HUES6 (cell line): ENCODE data around the gene FGFRL1.

Experiments
- H3K27ac ChIP-seq: 2 replicates; pipeline ENCODE4 v1.7.0; 2013; ENCODE audit warnings: low read depth, mild to moderate bottlenecking, low read length, inconsistent platforms
- H3K27me3 ChIP-seq: 2 replicates; pipeline ENCODE4 v1.6.1; 2013; ENCODE audit warnings: low read length; ENCODE audit not compliant: control insufficient read depth, insufficient read depth
- H3K36me3 ChIP-seq: 2 replicates; pipeline ENCODE4 v1.6.1; 2013; ENCODE audit warnings: low read length; ENCODE audit not compliant: control insufficient read depth, insufficient read depth
- H3K4me1 ChIP-seq: 2 replicates; pipeline ENCODE4 v1.6.1; 2013; ENCODE audit warnings: low read length; ENCODE audit not compliant: control insufficient read depth, insufficient read depth
- H3K4me3 ChIP-seq: 2 replicates; pipeline ENCODE4 v1.5.1; 2013; ENCODE audit warnings: low read depth, low read length
- H3K9ac ChIP-seq: one replicate; pipeline ENCODE4 v1.6.1; 2013; ENCODE audit warnings: mild to moderate bottlenecking, low read length
- H3K9me3 ChIP-seq: 2 replicates; pipeline ENCODE4 v1.6.1; 2013; ENCODE audit warnings: low read depth, low read length; ENCODE audit not compliant: control insufficient read depth, insufficient read depth

Gene FGFRL1

GRCh38 chr4:1015179-1015578, 3.8 kb downstream of the FGFRL1 start:
- Histone ChIP-seq H3K9me3 (no peaks in the 10 kb centered on the region), H3K27ac (no peak overlapping the region; the same call in 1 of the 2 replicates), H3K9ac (no peak overlapping the region), H3K4me1 (peaks cover 34% of the 10 kb centered on the region), H3K36me3 (no peaks in the 10 kb centered on the region), H3K27me3 (peaks cover 30% of the 10 kb centered on the region), H3K4me3 (no peak overlapping the region)

- Histone ChIP-seq H3K36me3 (no peaks in the 10 kb centered on the region), H3K27me3 (peaks cover 25% of the 10 kb centered on the region), H3K4me1 (peaks cover 29% of the 10 kb centered on the region), H3K27ac (no peak overlapping the region), H3K4me3 (no peak overlapping the region), H3K9ac (no peak overlapping the region), H3K9me3 (no peaks in the 10 kb centered on the region)
These were observed 4.3 kb downstream of the FGFRL1 start for GRCh38 chr4:1015746-1016145.

GRCh38 chr4:1017211-1017610, 5.8 kb downstream of the FGFRL1 start:
- peaks cover 21% of the 10 kb centered on the region for H3K27me3 ChIP-seq
- H3K9me3 ChIP-seq, result no peaks in the 10 kb centered on the region
- H3K36me3 ChIP-seq, result no peaks in the 10 kb centered on the region
- peaks cover 27% of the 10 kb centered on the region for H3K4me1 ChIP-seq
- H3K4me3 ChIP-seq, result no peak overlapping the region
- H3K9ac ChIP-seq, result no peak overlapping the region
- H3K27ac ChIP-seq, result no peak overlapping the region

GRCh38 chr4:1017706-1018105, 6.3 kb downstream of the FGFRL1 start:
- Histone ChIP-seq H3K9me3 (no peaks in the 10 kb centered on the region), H3K27ac (no peak overlapping the region), H3K36me3 (no peaks in the 10 kb centered on the region), H3K9ac (no peak overlapping the region), H3K27me3 (peaks cover 18% of the 10 kb centered on the region), H3K4me3 (no peak overlapping the region), H3K4me1 (peaks cover 27% of the 10 kb centered on the region)

DNA sequence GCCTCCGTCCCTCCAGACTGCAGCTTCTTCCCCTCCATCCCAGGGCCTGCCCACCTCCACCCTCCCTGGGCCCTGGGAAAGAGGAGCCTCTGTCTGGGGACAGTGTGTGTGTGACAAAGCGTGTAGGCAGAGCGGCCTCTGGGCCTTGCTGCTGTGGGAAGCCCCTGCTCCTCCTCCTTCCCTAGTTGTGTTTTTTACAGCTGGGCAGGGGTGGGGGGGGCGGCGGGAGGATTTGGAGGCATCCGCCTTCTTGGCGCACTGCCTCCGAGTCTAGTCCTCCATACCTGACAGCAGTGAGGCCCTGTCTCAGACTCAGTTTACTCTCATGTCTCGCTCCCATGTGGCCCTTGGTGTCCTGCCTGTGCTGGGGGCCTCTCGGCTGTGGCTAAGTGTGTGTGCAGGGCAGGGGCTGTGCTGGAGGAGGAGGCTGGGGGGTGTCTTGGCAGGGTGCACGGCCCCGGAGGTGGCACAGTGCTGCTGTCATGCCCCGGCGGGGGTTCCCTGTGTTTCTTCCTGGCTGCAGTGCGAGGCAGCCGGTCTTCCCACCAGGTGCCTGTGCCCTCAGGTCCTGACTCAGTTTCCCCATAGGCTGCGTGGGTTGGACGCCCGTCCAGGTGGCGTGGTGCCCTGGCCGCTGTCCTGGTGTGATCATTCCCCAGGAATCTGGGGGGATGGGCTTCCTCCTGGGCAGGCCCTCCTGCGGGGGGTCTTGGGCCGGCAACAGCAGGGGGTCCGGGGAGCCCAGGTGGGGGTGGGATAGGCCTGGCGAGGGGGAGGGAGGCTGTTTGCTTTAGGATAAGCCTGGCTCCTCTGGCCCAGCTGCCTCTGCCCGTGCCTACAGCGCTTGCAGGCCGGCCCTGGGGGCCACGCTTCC, 7.0 kb downstream of the FGFRL1 start:
- H3K4me3 ChIP-seq, result no peak overlapping the region
- H3K9ac ChIP-seq, result no peak overlapping the region
- no peaks in the 10 kb centered on the region for H3K36me3 ChIP-seq
- H3K4me1 ChIP-seq, result peaks cover 27% of the 10 kb centered on the region
- peaks cover 12% of the 10 kb centered on the region; the same call in 1 of the 2 replicates for H3K27me3 ChIP-seq
- H3K27ac ChIP-seq, result peak overlapping the region; percentile 57; the same call in 1 of the 2 replicates
- H3K9me3 ChIP-seq, result no peaks in the 10 kb centered on the region

DNA sequence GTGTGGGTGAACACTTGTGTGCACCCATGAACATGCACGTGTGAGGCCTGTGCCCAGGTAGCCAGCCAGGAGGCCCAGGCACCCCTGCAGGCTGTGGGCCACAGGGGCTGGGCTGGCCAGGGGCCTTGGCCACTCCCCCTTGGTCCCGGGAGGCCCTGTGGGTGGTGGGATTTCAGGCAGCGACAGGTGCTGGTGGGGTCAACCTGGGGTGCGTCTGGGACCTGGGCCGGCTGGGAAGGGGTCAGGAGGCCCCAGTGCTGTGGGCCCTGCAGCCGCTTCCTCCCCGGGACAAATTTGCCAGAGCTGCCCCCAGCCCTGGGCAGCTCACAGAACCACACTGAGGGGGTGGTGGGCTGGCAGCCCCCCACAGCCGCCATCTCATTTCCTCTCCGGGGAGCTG, 7.9 kb downstream of the FGFRL1 start:
- H3K27ac ChIP-seq, result no peak overlapping the region
- H3K36me3 ChIP-seq, result 0 out of 2 replicates have a peak, but pooled peaks cover 2% of the 10 kb centered on the region
- H3K9ac ChIP-seq, result no peak overlapping the region
- H3K9me3 ChIP-seq, result no peaks in the 10 kb centered on the region
- H3K27me3 ChIP-seq, result peaks cover 4% of the 10 kb centered on the region; the same call in 1 of the 2 replicates
- H3K4me3 ChIP-seq, result no peak overlapping the region
- H3K4me1 ChIP-seq, result peaks cover 27% of the 10 kb centered on the region

- Histone ChIP-seq H3K4me1 (peaks cover 27% of the 10 kb centered on the region), H3K27ac (no peak overlapping the region), H3K36me3 (peaks cover 6% of the 10 kb centered on the region; the same call in 1 of the 2 replicates), H3K27me3 (no peaks in the 10 kb centered on the region; the same call in 1 of the 2 replicates), H3K9ac (no peak overlapping the region), H3K9me3 (no peaks in the 10 kb centered on the region), H3K4me3 (no peak overlapping the region)
These were observed 8.5 kb downstream of the FGFRL1 start for GRCh38 chr4:1019729-1020470.

DNA sequence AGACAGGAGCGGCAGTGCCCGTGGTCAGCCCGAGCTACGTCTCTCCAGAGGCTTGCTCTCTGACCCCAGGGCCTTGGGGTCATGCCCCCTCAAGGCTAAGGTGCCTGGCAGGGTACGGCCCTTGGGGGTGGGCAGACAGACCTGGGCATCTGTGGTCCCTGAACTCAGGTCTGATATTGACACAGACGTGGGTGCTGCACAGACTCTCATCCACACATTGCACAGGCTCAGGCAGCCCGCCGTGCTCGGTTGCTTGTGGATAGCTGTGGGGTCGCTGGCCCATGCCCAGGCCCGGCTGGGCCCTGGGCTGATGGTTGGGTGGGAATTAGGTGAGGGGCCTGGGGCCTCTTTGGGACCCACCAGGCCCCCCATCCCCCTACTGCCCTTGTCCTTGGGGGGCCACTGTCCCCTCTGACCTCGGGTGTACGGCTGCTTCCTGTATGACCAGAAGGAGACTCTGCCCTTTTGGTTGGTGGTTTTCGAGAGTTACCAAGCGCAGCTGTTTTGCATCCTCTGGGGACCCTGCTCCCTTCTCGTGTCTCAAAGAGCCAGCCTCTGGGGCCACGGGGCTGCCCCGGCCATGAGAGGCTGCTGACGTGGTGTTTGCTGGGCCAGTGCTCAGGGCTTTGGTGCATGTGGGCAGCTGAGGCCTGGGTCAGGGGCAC, 10.1 kb downstream of the FGFRL1 start:
- Histone ChIP-seq H3K27ac (no peak overlapping the region), H3K4me3 (no peak overlapping the region), H3K4me1 (peaks cover 25% of the 10 kb centered on the region), H3K9me3 (no peaks in the 10 kb centered on the region), H3K27me3 (no peaks in the 10 kb centered on the region; the same call in 1 of the 2 replicates), H3K36me3 (peaks cover 18% of the 10 kb centered on the region), H3K9ac (no peak overlapping the region)

GRCh38 chr4:1022051-1022738, 10.8 kb downstream of the FGFRL1 start:
- H3K36me3 ChIP-seq, result peaks cover 18% of the 10 kb centered on the region
- no peak overlapping the region for H3K9ac ChIP-seq
- peaks cover 26% of the 10 kb centered on the region for H3K4me1 ChIP-seq
- no peak overlapping the region for H3K4me3 ChIP-seq
- no peaks in the 10 kb centered on the region for H3K9me3 ChIP-seq
- H3K27ac ChIP-seq, result no peak overlapping the region
- no peaks in the 10 kb centered on the region; the same call in 1 of the 2 replicates for H3K27me3 ChIP-seq

GRCh38 chr4:1022739-1023066, 11.3 kb downstream of the FGFRL1 start:
- peaks cover 18% of the 10 kb centered on the region for H3K36me3 ChIP-seq
- no peaks in the 10 kb centered on the region; the same call in 1 of the 2 replicates for H3K27me3 ChIP-seq
- H3K27ac ChIP-seq, result no peak overlapping the region
- H3K9ac ChIP-seq, result no peak overlapping the region
- H3K4me1 ChIP-seq, result peaks cover 31% of the 10 kb centered on the region
- H3K9me3 ChIP-seq, result no peaks in the 10 kb centered on the region
- no peak overlapping the region for H3K4me3 ChIP-seq
